IPS DF 4.7 (cell line): ENCODE measurements around the gene MAN1C1.
"Not testable (repeated sequence)": the region's sequence is repeated elsewhere in the genome, so short reads cannot be mapped to it uniquely, and the experiment has no call there.

Experiments used
- DNase-seq: peaks from one replicate; pipeline ENCODE4 v3.0.0-alpha.2; 2013; ENCODE audit warnings: low spot score; ENCODE audit errors: extremely low read depth

MAN1C1 gene

DNA sequence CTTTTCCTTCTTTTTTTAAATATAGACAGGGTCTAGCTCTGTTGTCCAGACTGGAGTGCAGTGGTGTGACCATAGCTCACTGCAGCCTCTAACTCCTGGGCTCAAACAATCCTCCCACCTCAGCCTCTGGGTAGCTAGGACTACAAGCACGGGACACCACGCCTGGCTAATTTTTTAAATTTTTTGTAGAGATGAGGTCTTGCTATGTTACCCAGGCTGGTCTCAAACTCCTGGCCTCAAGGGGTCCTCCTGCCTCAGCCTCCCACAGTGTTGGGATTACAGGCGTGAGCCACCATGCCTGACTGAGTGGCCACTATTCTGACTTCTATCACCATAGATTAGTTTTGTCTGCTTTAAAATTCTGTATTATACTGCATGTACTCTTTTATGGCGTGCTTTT is 80.1 kb downstream of the MAN1C1 start:
- DNase-seq: not testable (repeated sequence)

DNA sequence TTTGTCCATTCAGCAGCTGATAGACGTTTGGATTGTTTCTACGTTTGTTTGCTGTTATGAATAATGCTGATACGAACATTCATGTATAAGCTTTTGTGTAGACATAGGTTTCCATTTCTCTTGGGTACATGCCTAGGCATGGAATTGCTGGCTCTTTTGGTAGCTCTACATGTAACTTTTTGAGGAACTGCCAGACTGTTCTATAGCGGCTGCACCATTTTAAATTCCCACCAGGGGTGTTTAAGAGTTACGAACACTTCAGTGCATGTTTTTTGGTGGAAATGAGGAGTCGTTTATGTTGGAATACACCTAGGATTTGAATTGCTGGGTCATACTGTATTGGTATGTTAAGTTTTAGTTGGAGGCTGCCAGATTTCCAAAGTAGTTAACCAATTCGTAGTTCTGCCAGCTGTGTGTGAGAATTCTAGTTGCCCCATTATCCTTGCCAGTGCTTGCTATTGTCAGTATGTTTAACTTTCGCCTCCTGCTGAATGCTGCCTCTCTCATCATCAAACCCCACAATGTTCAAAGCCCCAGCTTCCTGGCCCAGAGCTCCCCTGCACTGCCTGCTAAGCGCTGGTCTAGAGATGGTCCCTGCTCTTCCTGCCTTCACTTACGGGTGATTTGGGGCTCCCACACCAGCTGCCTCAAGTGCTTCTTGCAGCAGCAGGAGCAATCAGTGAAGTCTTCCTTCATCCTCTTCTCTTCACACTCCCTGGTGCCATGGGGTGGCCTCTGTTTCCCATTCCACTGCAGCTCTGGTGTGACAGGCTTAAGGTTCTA is 81.0 kb downstream of the MAN1C1 start:
- no peak for DNase-seq

DNA sequence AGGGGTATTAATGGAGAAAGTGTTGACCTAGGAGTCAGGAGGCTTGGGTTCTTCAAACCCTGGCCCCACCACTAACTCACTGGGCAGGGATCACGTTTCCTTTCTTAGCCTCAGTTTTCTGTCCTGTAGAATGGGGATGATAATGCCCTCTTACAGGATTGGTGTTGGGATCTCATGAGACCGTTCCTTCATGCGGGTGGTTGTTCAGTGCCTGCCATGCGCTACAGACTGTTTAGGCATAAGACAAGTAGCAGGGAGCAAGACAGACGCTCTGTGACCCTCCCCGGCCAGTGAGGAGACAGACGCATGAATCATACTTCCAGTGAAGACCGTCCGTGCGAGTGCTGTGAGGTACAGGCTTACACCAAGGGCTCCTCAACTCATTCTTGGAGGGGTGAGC is 81.7 kb downstream of the MAN1C1 start:
- no peak for DNase-seq

DNA sequence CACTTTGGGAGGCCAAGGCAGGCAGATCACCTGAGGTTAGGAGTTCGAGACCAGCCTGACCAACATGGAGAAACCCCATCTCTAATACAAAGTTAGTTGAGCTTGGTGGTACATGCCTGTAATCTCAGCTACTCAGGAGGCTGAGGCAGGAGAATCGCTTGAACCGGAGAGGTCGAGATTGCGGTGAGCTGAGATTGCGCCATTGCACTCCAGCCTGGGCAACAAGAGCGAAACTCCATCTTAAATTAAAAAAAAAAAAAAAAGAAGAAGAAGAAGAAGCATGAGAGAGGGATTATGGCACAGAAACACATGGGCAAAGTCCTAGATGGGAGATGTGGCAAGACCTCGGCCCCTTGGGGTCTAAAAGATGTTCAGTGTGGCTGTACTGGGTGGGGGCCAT is 82.5 kb downstream of the MAN1C1 start:
- DNase-seq: not testable (repeated sequence)

DNA sequence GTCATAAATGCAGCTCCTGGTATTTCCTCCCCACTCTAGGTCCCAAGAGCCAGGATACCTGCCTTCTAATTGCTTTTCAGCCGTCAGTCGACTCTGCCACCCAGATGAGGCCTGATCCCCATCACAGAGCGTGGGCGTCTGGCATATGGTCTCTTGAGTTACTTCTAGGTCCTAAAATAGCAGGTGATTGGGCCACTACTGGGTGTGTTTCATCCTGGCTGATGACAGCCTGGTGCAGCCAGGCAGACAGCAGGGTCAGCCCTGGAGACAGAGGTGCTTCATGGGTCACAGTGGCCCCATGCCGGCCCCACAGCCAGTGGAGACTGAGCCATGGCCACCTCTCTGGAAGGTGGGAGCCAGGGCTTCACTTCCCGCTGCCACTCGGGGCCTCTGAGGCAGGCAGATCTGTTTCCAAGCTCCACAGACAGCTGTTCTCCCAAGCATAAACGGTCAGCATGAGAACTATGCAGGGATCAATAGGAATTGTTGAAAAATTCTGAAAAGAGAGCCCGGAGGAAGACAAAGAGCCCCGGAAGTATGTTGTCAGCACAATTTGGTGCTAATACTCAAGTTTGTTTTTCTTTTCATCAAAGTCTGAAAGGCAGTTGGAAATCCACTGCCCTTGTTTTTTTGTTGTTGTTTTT is 83.0 kb downstream of the MAN1C1 start:
- no peak for DNase-seq

DNA sequence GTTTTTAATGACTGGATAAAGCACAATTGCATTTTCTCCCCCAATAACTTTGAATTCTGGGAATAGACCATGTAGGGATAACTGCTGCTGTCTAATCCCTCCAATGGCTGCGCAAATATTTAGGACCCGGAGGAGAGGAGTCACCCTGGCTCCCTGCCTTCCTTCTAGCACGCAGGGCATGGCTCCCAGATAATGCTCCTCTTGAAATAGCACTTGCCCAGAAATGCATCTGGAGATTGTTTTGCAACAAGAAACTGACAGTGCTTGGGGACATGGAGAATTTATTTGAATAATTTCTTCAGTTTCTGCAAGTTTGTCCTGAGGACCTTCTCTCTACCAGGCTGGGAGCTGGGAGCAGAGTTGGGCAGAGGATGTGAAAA is 83.5 kb downstream of the MAN1C1 start:
- DNase-seq: no peak

DNA sequence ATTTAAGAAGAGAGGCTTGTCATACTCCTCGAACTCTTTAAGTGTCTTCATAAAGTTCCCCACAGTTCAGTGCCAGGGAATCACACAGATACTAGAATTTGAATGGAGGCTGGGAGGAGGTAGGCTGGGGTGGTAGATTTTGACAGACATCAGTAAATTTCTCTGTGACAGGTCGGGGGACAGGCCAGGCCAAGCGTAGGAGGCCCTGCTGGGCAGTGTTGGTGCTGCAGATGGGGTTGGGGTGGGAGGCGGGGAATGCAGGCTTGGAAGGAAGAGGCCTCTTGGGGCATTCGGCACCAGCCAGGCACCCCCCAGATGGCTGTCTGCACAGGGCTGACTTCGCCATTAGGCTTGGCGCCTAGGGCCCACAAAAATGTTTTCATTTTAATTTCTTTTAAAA is 84.0 kb downstream of the MAN1C1 start:
- no peak for DNase-seq

DNA sequence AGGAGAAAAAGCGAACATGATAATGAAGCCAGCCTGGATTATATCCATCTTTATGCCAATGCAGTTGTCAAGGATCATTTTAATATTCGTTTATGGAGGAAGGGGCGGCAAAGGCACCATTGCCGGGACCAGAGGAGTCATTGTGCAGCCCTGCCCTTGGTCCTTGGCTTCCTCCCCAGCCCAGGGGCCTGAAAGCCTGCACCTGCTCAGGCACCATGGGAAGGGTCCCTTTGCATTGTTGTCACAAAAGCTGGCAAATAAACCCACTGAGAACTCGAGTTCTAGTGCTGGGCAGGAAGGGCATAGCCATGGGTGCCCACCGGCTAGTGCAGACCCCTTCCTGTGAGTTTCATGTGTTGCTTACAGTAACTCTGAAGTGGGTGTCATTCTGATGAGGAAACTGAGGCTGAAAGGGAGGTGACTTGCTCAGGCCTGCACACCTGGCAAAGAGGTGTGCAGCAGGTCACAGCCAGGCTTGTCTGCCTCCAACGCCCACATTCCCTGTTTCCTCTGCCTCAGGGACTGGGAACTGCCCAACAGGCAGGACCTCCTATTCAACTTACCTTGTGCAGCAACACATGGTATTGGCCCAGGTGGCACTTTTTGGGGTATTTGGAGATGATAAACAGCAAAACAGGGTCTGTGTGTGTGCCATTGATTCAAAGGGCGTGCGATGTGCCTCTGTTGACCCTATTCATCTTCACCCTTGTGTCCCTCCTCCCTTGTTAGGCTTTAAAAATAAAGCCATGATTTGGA is 84.6 kb downstream of the MAN1C1 start:
- no peak for DNase-seq

DNA sequence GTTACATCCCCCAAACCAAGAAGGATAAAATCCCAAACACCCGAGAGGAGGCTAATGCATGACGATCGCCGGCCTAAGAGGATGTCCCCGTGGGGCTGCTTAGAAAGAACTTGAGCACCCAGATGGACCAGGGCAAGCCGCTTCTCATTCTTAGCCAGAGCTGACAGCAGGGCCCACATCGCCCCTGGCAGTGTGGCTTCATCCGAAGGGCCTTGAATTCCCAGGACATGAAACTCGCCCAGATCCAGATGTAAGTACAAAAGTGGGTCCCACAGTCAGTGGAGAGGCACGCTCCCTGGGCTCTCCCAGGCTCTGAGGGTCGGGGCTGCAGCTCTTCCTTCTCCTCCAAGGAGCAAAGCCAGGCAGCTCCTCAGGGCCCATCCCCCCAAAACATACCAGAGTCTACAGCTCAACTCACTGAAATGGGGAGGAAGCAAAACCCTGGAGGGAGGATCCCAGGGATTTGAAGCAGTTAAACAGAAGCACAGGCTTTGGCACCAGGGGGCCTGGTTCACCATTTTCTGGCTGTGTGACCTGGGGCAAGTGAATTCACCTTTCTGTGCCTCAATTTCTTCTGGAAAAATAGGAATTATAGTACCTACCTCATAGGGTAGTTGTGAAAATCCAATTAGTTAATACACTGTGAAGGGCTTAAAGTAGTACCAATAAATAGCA is 85.6 kb downstream of the MAN1C1 start:
- DNase-seq: no peak

DNA sequence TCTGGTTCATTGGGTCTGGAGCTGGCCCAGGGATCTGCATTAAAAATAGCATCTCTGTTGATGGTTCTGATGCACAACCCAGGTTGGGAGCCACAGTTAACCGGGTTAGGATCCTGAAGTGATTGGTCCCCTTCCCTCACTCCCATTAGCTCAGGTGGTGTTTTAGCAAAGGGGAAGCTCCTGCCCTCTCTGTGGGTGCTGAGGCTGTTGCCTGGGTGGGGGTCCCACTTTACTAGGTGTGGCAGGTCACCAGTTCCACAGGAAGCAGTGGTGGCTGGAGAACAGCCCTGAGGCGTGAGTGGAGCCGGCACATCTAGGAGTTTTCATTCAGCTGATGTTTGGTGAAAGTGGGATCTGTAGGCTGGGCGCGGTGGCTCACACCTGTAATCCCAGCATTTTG is 86.5 kb downstream of the MAN1C1 start:
- no peak for DNase-seq

DNA sequence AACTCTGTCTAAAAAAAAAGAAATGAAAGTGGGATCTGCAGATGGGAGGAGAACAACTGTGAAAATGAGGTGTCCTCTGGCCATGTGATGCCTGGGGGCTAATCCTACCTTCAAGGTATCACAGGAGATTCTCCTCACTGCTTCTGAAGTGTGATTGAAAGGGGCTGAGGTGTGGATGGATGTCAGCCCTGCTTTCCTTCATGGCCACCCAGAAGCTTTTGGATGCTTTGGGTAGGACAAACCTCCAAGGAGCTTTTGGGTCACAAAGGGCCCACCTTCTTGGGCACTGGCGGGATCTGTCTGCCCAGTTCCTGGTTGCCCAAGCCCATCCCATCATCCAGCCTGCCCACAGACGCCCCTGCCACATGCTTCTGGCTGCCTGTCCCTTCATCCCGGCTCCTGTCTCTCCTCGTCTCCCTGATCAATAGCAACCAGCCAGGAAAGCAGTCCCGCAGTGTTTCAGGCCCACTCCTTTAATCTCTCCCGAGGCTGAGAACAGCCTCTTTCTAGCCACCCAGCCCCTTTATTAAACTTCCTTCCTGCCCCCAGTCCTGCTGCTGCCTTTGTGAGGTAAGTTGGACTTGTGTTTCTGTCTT is 87.2 kb downstream of the MAN1C1 start:
- no peak for DNase-seq

DNA sequence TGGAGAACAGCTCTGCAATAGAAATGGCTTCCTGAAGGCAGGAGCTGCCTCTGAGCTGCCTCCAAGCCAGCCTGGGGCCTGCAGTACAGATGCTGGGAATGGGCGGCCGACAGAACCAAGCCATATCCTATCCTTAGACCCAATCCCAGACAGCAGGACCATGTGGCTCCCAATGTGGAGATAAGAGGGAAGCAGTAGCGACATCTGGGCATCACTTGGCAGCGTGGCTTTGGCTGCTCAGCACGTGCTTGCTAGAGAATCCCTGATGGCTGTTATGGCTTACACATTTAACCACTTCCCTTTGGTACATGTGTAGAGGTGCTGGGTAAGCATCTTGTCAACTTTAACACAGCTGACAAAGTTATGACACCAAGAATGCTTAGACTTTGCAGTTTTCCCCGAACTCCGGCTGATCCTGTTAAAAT is 87.7 kb downstream of the MAN1C1 start:
- no peak for DNase-seq

DNA sequence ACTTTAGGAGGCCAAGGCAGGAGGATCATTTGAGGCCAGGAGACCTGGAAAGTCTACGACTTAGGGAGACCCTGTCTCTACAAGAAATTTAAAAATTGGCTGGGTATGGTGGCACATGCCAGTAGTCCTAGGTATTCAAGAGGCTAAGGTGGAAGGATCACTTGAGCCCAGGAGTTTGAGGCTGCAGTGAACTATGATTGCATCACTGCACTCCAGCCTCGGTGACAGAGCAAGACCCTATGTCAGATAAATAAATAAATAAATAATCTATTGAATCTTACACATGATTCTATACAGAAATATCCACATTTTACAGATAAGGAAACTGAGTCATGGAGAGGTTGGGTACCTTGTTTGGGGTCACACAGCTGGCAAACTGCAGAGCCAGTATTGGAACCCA is 89.1 kb downstream of the MAN1C1 start:
- DNase-seq: no peak

DNA sequence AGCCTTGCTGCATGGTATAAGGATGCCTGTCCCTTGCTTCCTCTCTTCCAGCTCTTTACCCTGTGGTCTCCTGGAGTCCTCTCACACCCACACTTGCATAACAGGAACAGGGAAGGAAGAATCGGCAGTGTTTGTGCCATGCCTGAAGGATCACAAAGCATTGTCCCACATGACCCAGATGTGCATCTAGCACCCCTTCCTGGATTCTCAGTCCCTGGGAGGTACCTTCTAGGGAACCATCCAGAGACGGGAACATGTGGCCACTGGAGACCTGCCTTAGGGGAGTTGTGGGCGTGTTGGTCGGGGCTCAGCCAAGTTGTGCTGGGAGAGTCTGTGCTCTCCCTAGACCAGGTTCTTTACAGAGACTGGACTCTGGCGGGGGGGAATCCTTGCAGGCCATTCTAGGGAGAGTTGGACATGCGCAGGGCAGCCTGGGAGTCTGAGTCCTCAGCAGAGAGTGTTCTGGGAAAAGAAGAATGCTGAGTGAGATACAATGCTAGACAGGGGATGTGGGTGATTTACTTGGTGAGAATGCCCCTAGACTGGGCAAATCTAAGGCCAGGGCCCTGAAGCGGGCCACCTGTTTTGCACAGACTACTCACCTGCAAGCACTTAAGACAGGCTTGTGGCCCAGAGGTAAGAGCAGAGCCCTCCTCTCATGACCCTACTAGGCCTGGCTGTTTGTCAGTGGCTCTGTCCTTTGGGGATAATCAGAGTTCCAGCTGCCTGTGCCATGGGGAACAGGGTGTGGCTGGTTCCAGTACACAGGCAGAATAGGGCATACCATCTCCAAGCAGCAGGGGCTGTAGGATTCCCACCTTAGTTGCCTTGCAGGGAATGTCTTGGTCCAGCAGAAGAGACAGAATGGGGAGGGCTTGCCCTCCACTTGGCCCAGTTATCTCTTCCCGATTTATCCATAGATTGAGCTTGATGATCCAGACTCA is 89.8 kb downstream of the MAN1C1 start:
- no peak for DNase-seq

DNA sequence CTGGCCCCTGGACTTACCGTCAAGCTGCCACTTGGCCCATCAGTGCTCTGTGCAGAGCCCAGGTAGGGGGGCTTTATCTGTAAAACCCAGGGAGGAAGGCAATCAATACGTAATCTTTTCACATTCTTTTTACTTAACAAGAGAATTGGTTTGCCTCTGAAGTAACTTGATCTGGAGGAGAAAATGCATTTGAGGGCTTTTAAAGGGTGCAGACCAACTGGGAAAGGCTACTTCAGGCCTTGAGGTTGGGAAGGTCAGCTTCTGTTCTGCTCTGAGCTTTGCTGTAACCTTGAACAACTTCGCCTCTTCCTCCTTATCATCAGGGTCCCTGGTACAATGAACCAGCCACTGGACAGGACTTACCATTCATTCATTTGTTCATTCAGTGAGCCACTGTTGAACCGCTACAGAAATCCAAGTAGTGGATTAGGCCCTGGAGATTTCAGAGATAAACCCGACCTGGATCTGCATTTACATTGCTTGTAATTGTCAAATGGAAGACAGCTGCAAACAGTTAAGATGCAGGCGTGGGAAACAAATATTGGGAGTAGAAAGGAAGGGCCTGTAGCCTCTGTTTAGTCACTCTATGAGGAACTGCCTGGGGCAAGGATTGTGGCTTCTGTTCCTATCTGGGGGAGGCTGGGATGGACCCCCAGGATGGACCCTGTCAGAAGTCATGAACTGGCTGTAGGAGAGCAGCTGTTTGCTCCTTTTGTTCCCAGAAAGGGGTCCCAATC is 90.9 kb downstream of the MAN1C1 start:
- peak; percentile 49 for DNase-seq

DNA sequence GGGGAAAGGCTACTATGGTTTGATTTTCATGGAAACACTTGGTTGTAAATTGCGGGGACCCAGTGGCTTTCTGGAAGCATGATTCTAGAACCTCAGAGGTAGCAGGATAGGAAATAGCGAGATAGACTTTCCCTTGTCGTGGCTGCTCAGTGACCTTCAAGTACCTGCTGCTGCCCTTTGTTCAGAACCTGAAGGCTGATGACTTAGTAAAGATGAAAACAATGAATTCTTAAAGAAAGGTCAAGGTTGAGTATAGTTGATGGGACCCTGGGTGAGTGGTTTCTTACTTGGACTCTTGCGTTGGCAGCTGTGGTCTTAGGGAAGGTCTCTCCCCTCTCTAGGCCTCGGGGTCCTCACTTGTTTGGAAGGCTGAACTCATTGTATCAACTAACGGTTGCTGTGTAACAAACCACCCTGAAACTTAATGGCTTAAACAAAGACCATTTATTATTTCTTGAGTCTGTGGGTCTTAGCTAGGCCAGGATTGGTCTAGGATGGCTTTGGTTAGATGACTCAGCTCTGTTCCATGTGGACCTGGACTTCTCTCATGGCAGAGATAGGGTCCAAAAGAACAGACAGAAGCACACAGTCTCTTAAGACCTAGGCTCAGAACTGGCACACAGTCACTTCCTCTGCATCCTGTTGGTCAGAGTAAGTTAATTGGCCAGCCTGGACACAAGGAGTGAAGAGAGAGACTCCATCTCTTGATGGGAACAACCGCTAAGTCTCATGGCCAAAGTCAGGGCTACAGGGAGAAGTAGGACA is 94.2 kb downstream of the MAN1C1 start:
- no peak for DNase-seq

DNA sequence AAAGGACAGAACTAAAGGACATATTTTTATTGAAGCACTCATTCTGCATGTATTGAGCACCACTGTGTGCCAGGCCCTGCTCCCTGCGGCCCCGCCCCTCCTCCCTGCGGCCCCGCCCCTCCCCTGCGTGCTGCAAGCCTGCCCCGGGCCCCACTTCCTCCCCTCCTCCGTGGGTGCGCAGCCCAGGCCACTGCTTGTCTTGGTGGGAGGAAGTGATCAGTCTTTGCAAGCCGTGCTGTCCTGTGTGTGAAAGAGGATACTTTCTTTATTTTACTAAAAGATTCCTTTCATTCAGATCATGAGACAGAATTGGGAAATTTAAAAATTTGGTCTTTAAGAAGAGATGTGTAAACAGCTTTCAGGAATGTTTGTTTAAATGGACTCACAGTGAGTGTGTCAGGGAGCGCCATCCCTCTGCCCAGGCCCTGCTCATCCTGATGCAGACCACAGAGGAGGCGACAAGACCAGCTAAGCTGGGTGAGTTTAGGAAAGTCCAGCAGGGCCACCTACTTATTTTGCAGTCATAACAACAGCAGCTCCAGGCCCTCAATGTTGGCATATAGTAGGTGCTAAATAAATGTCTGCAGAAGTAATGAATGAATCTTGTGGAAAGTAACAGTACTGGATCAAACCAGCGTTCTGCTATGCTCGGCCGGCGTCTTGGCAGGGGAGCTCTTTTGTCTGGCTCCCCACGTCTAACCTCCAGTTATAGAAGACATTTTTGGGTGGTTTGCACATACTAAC is 95.1 kb downstream of the MAN1C1 start:
- no peak for DNase-seq

DNA sequence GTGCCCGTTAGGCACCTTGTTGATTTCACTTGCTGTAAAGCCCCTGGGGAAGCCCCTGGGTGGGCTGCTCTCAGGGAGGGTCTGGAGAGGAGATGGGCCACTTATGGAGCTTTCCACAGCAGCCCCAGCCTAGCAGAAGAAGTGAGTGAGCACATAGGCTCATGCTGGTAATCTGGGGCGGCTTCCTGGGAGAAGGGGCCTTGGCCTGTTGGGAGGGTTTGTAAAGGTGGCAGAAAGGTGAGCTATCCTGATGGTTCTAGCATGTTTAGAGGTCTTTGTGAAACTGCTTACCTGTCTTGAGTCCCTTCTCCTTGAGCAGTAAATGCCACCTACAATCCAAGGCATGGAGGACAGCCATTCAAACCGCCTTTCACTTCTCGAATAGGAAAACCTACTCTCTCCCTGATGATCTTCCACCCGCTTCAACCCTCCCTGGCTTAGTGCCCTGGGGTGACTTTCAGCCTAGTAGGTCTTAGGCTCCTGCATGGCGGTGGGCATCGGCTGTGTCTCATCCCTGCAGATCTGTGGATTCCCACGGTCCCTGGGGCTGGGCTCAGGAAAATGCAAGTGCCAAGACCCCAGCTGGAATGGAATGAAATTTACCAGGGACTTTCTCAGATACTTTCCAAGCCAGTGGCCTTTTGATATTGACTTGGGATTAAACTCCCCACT is 95.8 kb downstream of the MAN1C1 start:
- DNase-seq: no peak
